HG03460 (cell line): Measurements from ENCODE around the gene FAM236B.
"Not testable (repeated sequence)": the region's sequence is repeated elsewhere in the genome, so short reads cannot be mapped to it uniquely, and the experiment has no call there.

Experiments
- ATAC-seq: cut with Tn5 transposase; IDR thresholded peaks from one replicate; pipeline ENCODE4 v1.9.1; 2021; ENCODE audit not compliant: unreplicated experiment

The FAM236B gene

GRCh38 chrX:72782560-72782959 lies at the start of gene FAM236B:
TSS of gene FAM236B (minus strand) at chrX:72782660. CDS start at chrX:72782560, 100 bp downstream.
- ATAC-seq = not testable (repeated sequence)

- not testable (repeated sequence) for ATAC-seq
These were observed 48.2 kb upstream of the FAM236B start for GRCh38 chrX:72830701-72831100.

- ATAC-seq = not testable (repeated sequence)
These were observed 25.6 kb upstream of the FAM236B start, which contains the start of gene FAM236D for GRCh38 chrX:72808110-72808509. TSS of gene FAM236D (minus strand) at chrX:72808210. CDS start at chrX:72808110, 100 bp downstream.

GRCh38 chrX:72790390-72790789 lies 7.9 kb upstream of the FAM236B start:
- ATAC-seq = not testable (repeated sequence)

- ATAC-seq = not testable (repeated sequence)
These were observed 5.7 kb upstream of the FAM236B start for GRCh38 chrX:72788142-72788541.

- ATAC-seq = not testable (repeated sequence)
These were observed 1.5 kb upstream of the FAM236B start for GRCh38 chrX:72783964-72784363.

- not testable (repeated sequence) for ATAC-seq
These were observed 991 bp upstream of the FAM236B start for GRCh38 chrX:72783365-72783936.

GRCh38 chrX:72778146-72778545 lies 4.3 kb downstream of the FAM236B start:
- not testable (repeated sequence) for ATAC-seq

GRCh38 chrX:72777467-72777790 lies 5.0 kb downstream of the FAM236B start:
- ATAC-seq = peak; percentile 83

- peak; percentile 58 for ATAC-seq
These were observed 5.6 kb downstream of the FAM236B start, which contains the start of gene DMRTC1B for GRCh38 chrX:72776653-72777466. TSS of gene DMRTC1B (plus strand) at chrX:72776890. CDS start at chrX:72845136, 68,246 bp downstream.

- not testable (repeated sequence) for ATAC-seq
These were observed 22.0 kb downstream of the FAM236B start for GRCh38 chrX:72760454-72760853.

GRCh38 chrX:72748545-72748944 lies 33.9 kb downstream of the FAM236B start:
- ATAC-seq = not testable (repeated sequence)

GRCh38 chrX:72745546-72745945 lies 36.9 kb downstream of the FAM236B start:
- not testable (repeated sequence) for ATAC-seq

- ATAC-seq = no peak
These were observed 46.9 kb downstream of the FAM236B start for GRCh38 chrX:72735561-72735960.

- ATAC-seq = not testable (repeated sequence)
These were observed 48.8 kb downstream of the FAM236B start for GRCh38 chrX:72733636-72734035.
